HEK293 (cell line): ENCODE data around the gene GALNT13.

Source experiments
- CTCF ChIP-seq: fragments of 450-650 bp; formaldehyde crosslinking; IDR thresholded peaks from 2 replicates; pipeline ENCODE4 v1.5.1; 2016; ENCODE audit warnings: missing biosample characterization, missing genetic modification characterization
- SETDB1 ChIP-seq: IDR thresholded peaks from one replicate; pipeline ENCODE4 v1.6.1; 2017; ENCODE audit warnings: mild to moderate bottlenecking, low read length, moderate library complexity, mixed read lengths; ENCODE audit not compliant: insufficient read length
- ZIC2 ChIP-seq: fragments of 450-650 bp; formaldehyde crosslinking; IDR thresholded peaks from 2 replicates; pipeline ENCODE4 v1.5.1; 2016; ENCODE audit warnings: missing biosample characterization, missing genetic modification characterization
- ZNF274 ChIP-seq, 2 experiments: fragments of 200-500 bp in 1 of 2; fragments of 450-650 bp in 1 of 2; sonication (Bioruptor generic) in 1 of 2; formaldehyde crosslinking in 1 of 2; IDR thresholded peaks; 2 replicates each; pipeline versions ENCODE4 v1.5.1 to v1.6.1; 2014 to 2016; ENCODE audit warnings: borderline replicate concordance in 1 of 2, inconsistent platforms in 1 of 2, low read length in 1 of 2, missing biosample characterization in 1 of 2, missing genetic modification characterization in 1 of 2
- ZNF416 ChIP-seq: fragments of 450-650 bp; formaldehyde crosslinking; IDR thresholded peaks from 2 replicates; pipeline ENCODE4 v1.5.1; 2016; ENCODE audit warnings: missing biosample characterization, missing genetic modification characterization
- ZSCAN23 ChIP-seq: fragments of 450-650 bp; formaldehyde crosslinking; IDR thresholded peaks from 2 replicates; pipeline ENCODE4 v1.5.1; 2016; ENCODE audit warnings: missing biosample characterization, missing genetic modification characterization
- TF ChIP-seq, protein P1 (sequence below): fragments of 450-650 bp; formaldehyde crosslinking; conservative IDR thresholded peaks from 2 replicates; pipeline ENCODE4 v1.5.1; 2016; ENCODE audit warnings: low read depth, missing biosample characterization, missing genetic modification characterization

DNA sequence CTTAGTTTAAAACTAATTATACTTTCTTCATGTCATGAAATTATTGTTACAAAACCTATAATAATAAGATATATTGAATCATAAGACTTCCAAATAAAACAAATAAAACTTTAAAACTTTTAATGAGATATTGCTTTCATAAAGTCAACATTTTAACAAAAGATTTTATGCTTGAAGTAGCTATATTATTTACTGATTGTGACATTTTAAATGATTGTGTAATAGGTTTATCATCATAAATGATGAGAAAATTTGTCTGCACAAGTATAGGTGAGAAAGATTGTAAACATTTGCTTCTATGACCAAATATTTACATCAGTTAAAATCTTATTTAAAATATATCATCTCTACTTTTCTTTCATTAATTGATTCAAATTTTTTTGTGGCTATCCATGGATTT, 5.1 kb upstream of the GALNT13 start:
- TF ChIP-seq ZIC2 (tag by site-specific recombination) (no peak), CTCF (tag by site-specific recombination) (no peak), ZNF416 (tag by site-specific recombination) (no peak), ZNF274 (IDR thresholded peaks at IDR 0.05; ENCODE audit: low read length) (no peak), ZNF274 (tag by site-specific recombination; IDR thresholded peaks at IDR 0.05; ENCODE audit: borderline replicate concordance) (no peak), SETDB1 (no peak), ZSCAN23 (tag by site-specific recombination) (no peak)
- TF ChIP-seq, protein P1, sequence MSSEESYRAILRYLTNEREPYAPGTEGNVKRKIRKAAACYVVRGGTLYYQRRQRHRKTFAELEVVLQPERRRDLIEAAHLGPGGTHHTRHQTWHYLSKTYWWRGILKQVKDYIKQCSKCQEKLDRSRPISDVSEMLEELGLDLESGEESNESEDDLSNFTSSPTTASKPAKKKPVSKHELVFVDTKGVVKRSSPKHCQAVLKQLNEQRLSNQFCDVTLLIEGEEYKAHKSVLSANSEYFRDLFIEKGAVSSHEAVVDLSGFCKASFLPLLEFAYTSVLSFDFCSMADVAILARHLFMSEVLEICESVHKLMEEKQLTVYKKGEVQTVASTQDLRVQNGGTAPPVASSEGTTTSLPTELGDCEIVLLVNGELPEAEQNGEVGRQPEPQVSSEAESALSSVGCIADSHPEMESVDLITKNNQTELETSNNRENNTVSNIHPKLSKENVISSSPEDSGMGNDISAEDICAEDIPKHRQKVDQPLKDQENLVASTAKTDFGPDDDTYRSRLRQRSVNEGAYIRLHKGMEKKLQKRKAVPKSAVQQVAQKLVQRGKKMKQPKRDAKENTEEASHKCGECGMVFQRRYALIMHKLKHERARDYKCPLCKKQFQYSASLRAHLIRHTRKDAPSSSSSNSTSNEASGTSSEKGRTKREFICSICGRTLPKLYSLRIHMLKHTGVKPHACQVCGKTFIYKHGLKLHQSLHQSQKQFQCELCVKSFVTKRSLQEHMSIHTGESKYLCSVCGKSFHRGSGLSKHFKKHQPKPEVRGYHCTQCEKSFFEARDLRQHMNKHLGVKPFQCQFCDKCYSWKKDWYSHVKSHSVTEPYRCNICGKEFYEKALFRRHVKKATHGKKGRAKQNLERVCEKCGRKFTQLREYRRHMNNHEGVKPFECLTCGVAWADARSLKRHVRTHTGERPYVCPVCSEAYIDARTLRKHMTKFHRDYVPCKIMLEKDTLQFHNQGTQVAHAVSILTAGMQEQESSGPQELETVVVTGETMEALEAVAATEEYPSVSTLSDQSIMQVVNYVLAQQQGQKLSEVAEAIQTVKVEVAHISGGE (tag by site-specific recombination), result no peak
